K562 (cell line): ENCODE results near the gene SNRPA. TPM values are rescaled to one million over a fixed set of nuclear protein-coding genes. Genes with fewer than 3 reads are reported as not detected.

Experiments
- ATAC-seq: fragments of 200-7000 bp; cut with Tn5 transposase; 3 replicates; pipeline ENCODE4 v1.9.1; 2020; ENCODE audit warnings: moderate library complexity
- BruUV-seq: library from RNA; stranded (reverse); fragments of 400-500 nt; replicated peaks from 2 replicates; lab custom pipeline; 2021; lab: Mats Ljungman, UMichigan
- CTCF ChIA-PET: fragments of 300-600 bp; formaldehyde crosslinking; extraction: SDS; loops from one replicate; lab custom pipeline; 2021; ENCODE audit warnings: low intra/inter-chr PET ratio; lab: Yijun Ruan, JAX
- POLR2A ChIA-PET: fragments of 300-600, 350-650 bp; sonication (Branson Sonifier 250); formaldehyde crosslinking; extraction: SDS; loops from one replicate; lab custom pipeline; 2021; ENCODE audit warnings: antibody characterized with exemption, inconsistent platforms; lab: Yijun Ruan, JAX
- DNase-seq, 4 experiments: peaks; one replicate each; pipeline versions ENCODE4 v3.0.0 to v3.0.0-alpha.2; 2011 to 2018; ENCODE audit warnings: low spot score in 3 of 4, mixed read lengths in 3 of 4; ENCODE audit errors: extremely low read depth in 1 of 4
- FAIRE-seq: peaks from 2 replicates; lab custom pipeline; 2011; peaks lifted over from hg19 to GRCh38; lab: Jason Lieb, UNC
- H2AFZ ChIP-seq: 2 replicates; pipeline ENCODE4 v1.6.0; 2011; ENCODE audit warnings: low read depth, low read length, control low read depth, inconsistent platforms
- H3K27ac ChIP-seq: fragments of 200-600 bp; 3 replicates; pipeline ENCODE4 v1.8.0; 2011; ENCODE audit warnings: low read depth, mild to moderate bottlenecking, control low read depth, inconsistent platforms, low read length, moderate library complexity, mixed read lengths; ENCODE audit errors: extremely low read depth
- H3K27me3 ChIP-seq, 2 experiments: fragments of 300-600 bp in 1 of 2; 2 replicates in 1 of 2; 3 replicates in 1 of 2; pipeline versions ENCODE4 v1.6.0 to v1.8.0; 2011; ENCODE audit warnings: inconsistent platforms in 2 of 2, low read length in 2 of 2, mild to moderate bottlenecking in 1 of 2, mixed read lengths in 1 of 2, moderate library complexity in 1 of 2; ENCODE audit not compliant: control insufficient read depth in 2 of 2, insufficient read depth in 2 of 2
- H3K36me3 ChIP-seq: fragments of 300-600 bp; 3 replicates; pipeline ENCODE4 v1.8.0; 2011; ENCODE audit warnings: mild to moderate bottlenecking, low read length, inconsistent platforms; ENCODE audit not compliant: control insufficient read depth, insufficient read depth
- H3K4me1 ChIP-seq, 2 experiments: fragments of 200-600 bp in 1 of 2; replicated peaks in 1 of 2; 2 replicates in 1 of 2; 3 replicates in 1 of 2; pipeline versions ENCODE4 v1.5.1 to v1.8.0; 2011; ENCODE audit warnings: inconsistent platforms in 2 of 2, low read length in 2 of 2, mild to moderate bottlenecking in 1 of 2, mixed read lengths in 1 of 2, moderate library complexity in 1 of 2; ENCODE audit not compliant: control insufficient read depth in 2 of 2, insufficient read depth in 2 of 2
- H3K4me2 ChIP-seq: 2 replicates; pipeline ENCODE4 v1.6.1; 2011; ENCODE audit warnings: low read length, control low read depth, inconsistent platforms, mixed read lengths; ENCODE audit not compliant: insufficient read depth
- H3K4me3 ChIP-seq: fragments of 200-600 bp; sonication (generic), shearing (Covaris generic); 2 replicates; pipeline ENCODE4 v1.5.1; 2016; ENCODE audit warnings: control low read depth, inconsistent platforms
- H3K79me2 ChIP-seq: fragments of 200-600 bp; 3 replicates; pipeline ENCODE4 v1.8.0; 2011; ENCODE audit warnings: low read length, inconsistent platforms; ENCODE audit not compliant: control insufficient read depth, insufficient read depth
- H3K9ac ChIP-seq, 2 experiments: 2 replicates each; pipeline versions ENCODE4 v1.6.0 to v1.6.1; 2011; ENCODE audit warnings: low read depth in 2 of 2, low read length in 2 of 2, control low read depth in 1 of 2, inconsistent platforms in 1 of 2, mild to moderate bottlenecking in 1 of 2, mixed read lengths in 1 of 2; ENCODE audit not compliant: insufficient read depth in 1 of 2
- H3K9me1 ChIP-seq: one replicate; pipeline ENCODE4 v1.6.0; 2011; ENCODE audit warnings: inconsistent platforms, mild to moderate bottlenecking, low read length, moderate library complexity; ENCODE audit not compliant: control insufficient read depth, insufficient read depth
- H3K9me3 ChIP-seq: replicated peaks from 2 replicates; pipeline ENCODE4 v1.5.1; 2011; ENCODE audit warnings: low read depth, low read length, inconsistent platforms; ENCODE audit not compliant: control insufficient read depth, insufficient read depth
- H4K20me1 ChIP-seq: replicated peaks from 2 replicates; pipeline ENCODE4 v1.6.1; 2011; ENCODE audit warnings: low read length, inconsistent platforms, mixed read lengths; ENCODE audit not compliant: control insufficient read depth, insufficient read depth
- ADNP ChIP-seq: fragments of 200-800 bp; sonication (Bioruptor generic); IDR thresholded peaks from 2 replicates; pipeline ENCODE4 v1.6.1; 2016; ENCODE audit warnings: missing genetic modification characterization, missing compliant biosample characterization
- ARID3B ChIP-seq: fragments of 250-450 bp; sonication (Bioruptor Pico); IDR thresholded peaks from 2 replicates; pipeline ENCODE4 v1.4.0; 2020; ENCODE audit warnings: borderline replicate concordance
- BRD4 ChIP-seq: fragments of 200-600 bp; sonication (generic); IDR thresholded peaks from 2 replicates; pipeline ENCODE4 v1.6.1; 2017; ENCODE audit warnings: inconsistent platforms
- CTCF ChIP-seq, 3 experiments: IDR thresholded peaks in 2 of 3; conservative IDR thresholded peaks in 1 of 3; 2 replicates each; pipeline ENCODE4 v1.5.1; 2011 to 2012; ENCODE audit warnings: low read length in 3 of 3, mild to moderate bottlenecking in 3 of 3, control low read depth in 2 of 3, improper control_type of control experiment in 1 of 3, inconsistent platforms in 1 of 3, low read depth in 1 of 3, mixed read lengths in 1 of 3, moderate library complexity in 1 of 3; ENCODE audit not compliant: insufficient read depth in 2 of 3
- HEY1 ChIP-seq: fragments of 250-450 bp; sonication (Bioruptor Pico); IDR thresholded peaks from 2 replicates; pipeline ENCODE4 v1.5.0; 2020; ENCODE audit warnings: mild to moderate bottlenecking, moderate library complexity, borderline replicate concordance
- HMG20A ChIP-seq: fragments of 450-650 bp; formaldehyde crosslinking; conservative IDR thresholded peaks from 2 replicates; pipeline ENCODE4 v1.4.0; 2020; ENCODE audit warnings: mild to moderate bottlenecking, mixed read lengths
- MEIS2 ChIP-seq: fragments of 450-650 bp; IDR thresholded peaks from 2 replicates; pipeline ENCODE4 v1.6.1; 2014; ENCODE audit warnings: mild to moderate bottlenecking; ENCODE audit not compliant: partially characterized antibody
- MTA3 ChIP-seq: fragments of 450-650 bp; formaldehyde crosslinking; IDR thresholded peaks from 2 replicates; pipeline ENCODE4 v1.6.1; 2017; ENCODE audit warnings: mild to moderate bottlenecking, borderline replicate concordance
- PURB ChIP-seq: sonication (generic); formaldehyde crosslinking; IDR thresholded peaks from 2 replicates; pipeline ENCODE4 v1.9.0; 2021; ENCODE audit warnings: low read depth, mild to moderate bottlenecking, missing genetic modification reagents
- RCOR1 ChIP-seq, 2 experiments: IDR thresholded peaks; 2 replicates each; pipeline ENCODE4 v1.6.1; 2012; ENCODE audit warnings: low read depth in 2 of 2, low read length in 2 of 2, borderline replicate concordance in 1 of 2, improper control_type of control experiment in 1 of 2
- RFX7 ChIP-seq: fragments of 250-450 bp; sonication (Bioruptor Pico); IDR thresholded peaks from 2 replicates; pipeline ENCODE4 v1.5.1; 2021; ENCODE audit warnings: mild to moderate bottlenecking
- SMAD1 ChIP-seq: fragments of 150-350 bp; IDR thresholded peaks from 2 replicates; pipeline ENCODE4 v1.6.1; 2014; ENCODE audit warnings: low read length, low read depth; ENCODE audit not compliant: partially characterized antibody
- SMARCB1 ChIP-seq: IDR thresholded peaks from 2 replicates; pipeline ENCODE4 v1.6.1; 2011; ENCODE audit warnings: improper control_type of control experiment, low read depth; ENCODE audit not compliant: insufficient read length
- TARDBP ChIP-seq: fragments of 450-650 bp; IDR thresholded peaks from 2 replicates; pipeline ENCODE4 v1.6.1; 2016
- ZNF174 ChIP-seq: fragments of 250-450 bp; sonication (Bioruptor Pico); IDR thresholded peaks from 2 replicates; pipeline ENCODE4 v1.4.0; 2020; ENCODE audit warnings: mild to moderate bottlenecking
- WGBS: fragments of 100-300 bp; shearing (Covaris generic); methylation state at CpG from one replicate; pipeline ENCODE4 v1.1.6; 2016; ENCODE audit warnings: low coverage, mixed read lengths; ENCODE audit not compliant: insufficient coverage; ENCODE audit errors: missing lambda C conversion rate; 5-methylcytosine and 5-hydroxymethylcytosine counted together
- in situ Hi-C: fragments of 300-500 bp; cut with MboI; formaldehyde crosslinking; loops from 4 replicates; pipeline ENCODE4 v1.15.0; 2018; ENCODE audit warnings: inconsistent platforms, mixed read lengths
- intact Hi-C: fragments of 100-400 bp; cut with micrococcal nuclease; formaldehyde crosslinking; loops from 2 replicates; pipeline ENCODE4 v1.14.2; 2022
- polyA plus RNA-seq, 8 experiments: library from polyadenylated mRNA; depleted of rRNA in 4 of 8; stranded (reverse) in 5 of 8; unstranded in 3 of 8; fragments of >200 nt; fragmentation: Nextera tagmentation in 2 of 8; fragmentation: Illumina TruSeq in 1 of 8; extraction: Ambion mirVana in 2 of 8; extraction: Trizol in 1 of 8; gene quantifications; 2 replicates each; pipeline versions ENCODE4 v1.2.1 to v1.2.3, GENCODE V29; 2011 to 2014; ENCODE audit warnings: inconsistent platforms in 1 of 8, missing spikeins in 1 of 8
- total RNA-seq, 7 experiments: library from RNA; depleted of rRNA in 6 of 7; stranded (reverse); fragments of >200 nt in 6 of 7; fragmentation: Illumina TruSeq in 2 of 7; extraction: Trizol in 2 of 7; gene quantifications; 2 replicates each; pipeline versions ENCODE4 v1.2.1 to v1.2.3, GENCODE V29; 2011 to 2021; ENCODE audit warnings: low replicate concordance in 1 of 7
- TF ChIP-seq, protein P1 (sequence below): sonication (generic); formaldehyde crosslinking; IDR thresholded peaks from 2 replicates; pipeline ENCODE4 v1.8.0; 2022; ENCODE audit warnings: mild to moderate bottlenecking, missing genetic modification reagents

The SNRPA gene
- total and polyA plus RNA-seq, 9 of the 15 experiments (the other 6 are each of a cell fraction or from before 2014, with no cell fraction given), result 16.3 to 311 (median 193) TPM

DNA sequence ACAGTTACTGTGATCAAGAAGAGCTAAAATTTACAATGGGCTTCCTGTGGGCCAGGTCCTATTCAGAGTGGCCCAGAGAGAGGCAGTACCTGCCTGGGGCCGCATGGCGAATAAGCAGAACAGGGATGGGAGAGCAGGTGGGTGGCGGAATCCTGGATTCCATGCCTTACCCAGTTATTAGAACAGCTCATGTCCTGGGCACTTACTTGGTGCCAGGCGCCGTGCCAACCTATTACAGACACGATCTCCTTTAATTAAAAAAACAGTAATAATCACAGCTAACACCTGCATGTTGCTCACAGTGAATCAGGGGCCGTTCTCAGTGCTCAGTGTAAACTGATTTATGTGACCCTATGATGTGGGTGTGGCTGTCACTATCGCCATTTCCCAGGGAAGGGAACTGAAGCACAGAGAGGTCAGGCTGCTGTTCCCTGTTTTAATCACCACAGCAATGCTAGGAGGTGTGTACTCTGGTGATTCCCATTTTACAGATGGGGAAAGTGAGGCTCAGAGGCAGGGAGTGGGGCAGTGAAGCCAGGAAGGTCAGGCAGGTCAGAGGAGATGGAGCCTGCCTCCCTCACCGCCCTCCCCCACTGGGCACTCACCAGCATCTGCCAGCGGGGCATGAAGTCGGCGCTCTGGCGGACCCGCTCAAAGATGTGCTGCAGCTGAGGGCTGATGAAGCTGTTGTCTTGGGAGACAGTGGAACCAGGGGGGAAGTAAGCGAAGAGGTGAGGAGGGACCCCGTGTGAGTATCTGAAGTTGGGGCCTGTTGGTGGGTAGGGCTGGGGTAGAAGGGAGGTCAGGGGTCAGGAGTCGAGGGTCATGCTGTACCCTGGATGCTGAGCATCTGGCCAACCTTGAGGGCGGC lies 46.3 kb upstream of the SNRPA start (continued):
- TF ChIP-seq ARID3B (CRISPR knock-in tag) (no peak), SMARCB1 (no peak), RCOR1 (IDR thresholded peaks at IDR 0.05; ENCODE audit: borderline replicate concordance in 1 of 2, low read depth in 2 of 2, low read length in 2 of 2) (peak; percentile 8 to 64; a peak in 3 of 4 replicates), BRD4 (no peak), ADNP (tag) (peak; percentile 63), SMAD1 (no peak)
- TF ChIP-seq, all 486 proteins: peak for 12

- Histone ChIP-seq H2AFZ (no peak overlapping the region), H3K4me3 (no peak overlapping the region), H3K4me1 (peaks cover 12 to 23% of the 10 kb centered on the region in 2 experiments; a peak in 4 of 5 replicates), H3K4me2 (no peak overlapping the region), H3K27me3 (no peaks in the 10 kb centered on the region), H3K9me1 (no peaks in the 10 kb centered on the region), H3K79me2 (no peaks in the 10 kb centered on the region), H3K27ac (no peak overlapping the region), H3K36me3 (peaks cover 55% of the 10 kb centered on the region), H3K9ac (peak overlapping the region in 1 of 2 experiments; percentile 2; a peak in 1 of 4 replicates), H3K9me3 (no peaks in the 10 kb centered on the region), H4K20me1 (no peaks in the 10 kb centered on the region)
- FAIRE-seq (no peak), DNase-seq (no peak), ATAC-seq (no peak)
- ChIA-PET POLR2A (no interaction called here), CTCF (no interaction called here)
- BruUV-seq, result no TSS peak
- in situ Hi-C loops (no loop called here), intact Hi-C loops (no loop called here)
- 93% methylated on average over 9 of the region's 9 CpGs for WGBS
- no peak for TF ChIP-seq MEIS2
- no peak for TF ChIP-seq MTA3
- TF ChIP-seq, protein P1, sequence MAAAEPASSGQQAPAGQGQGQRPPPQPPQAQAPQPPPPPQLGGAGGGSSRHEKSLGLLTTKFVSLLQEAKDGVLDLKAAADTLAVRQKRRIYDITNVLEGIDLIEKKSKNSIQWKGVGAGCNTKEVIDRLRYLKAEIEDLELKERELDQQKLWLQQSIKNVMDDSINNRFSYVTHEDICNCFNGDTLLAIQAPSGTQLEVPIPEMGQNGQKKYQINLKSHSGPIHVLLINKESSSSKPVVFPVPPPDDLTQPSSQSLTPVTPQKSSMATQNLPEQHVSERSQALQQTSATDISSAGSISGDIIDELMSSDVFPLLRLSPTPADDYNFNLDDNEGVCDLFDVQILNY (CRISPR knock-in tag), result no peak
- TF ChIP-seq HEY1 (CRISPR knock-in tag), result no peak
- TF ChIP-seq PURB (CRISPR knock-in tag), result no peak
- TF ChIP-seq RFX7 (CRISPR knock-in tag), result no peak
- TF ChIP-seq HMG20A (CRISPR knock-in tag), result no peak
- no peak for TF ChIP-seq TARDBP
- no peak for TF ChIP-seq CTCF (IDR thresholded peaks at IDR 0.05 in 2 of 3, conservative IDR thresholded peaks at IDR 0.05 in 1 of 3; ENCODE audit: insufficient read depth in 2 of 3, low read depth in 1 of 3, low read length in 3 of 3)
- no peak for TF ChIP-seq ZNF174
These were observed 45.7 kb upstream of the SNRPA start for GRCh38 chr19:40705362-40705651.
